C4-2B (cell line): ENCODE measurements around the gene SMIM24.

Experiments used
- H3K27ac ChIP-seq: fragments of 450-650 bp; 2 replicates; pipeline ENCODE4 v1.5.1; 2017
- ZFX ChIP-seq: fragments of 450-650 bp; IDR thresholded peaks from 2 replicates; pipeline ENCODE4 v1.6.1; 2017
- TF ChIP-seq, protein P1 (sequence below): fragments of 450-650 bp; conservative IDR thresholded peaks from 2 replicates; pipeline ENCODE4 v1.5.1; 2017; ENCODE audit warnings: mild to moderate bottlenecking

Gene SMIM24

DNA sequence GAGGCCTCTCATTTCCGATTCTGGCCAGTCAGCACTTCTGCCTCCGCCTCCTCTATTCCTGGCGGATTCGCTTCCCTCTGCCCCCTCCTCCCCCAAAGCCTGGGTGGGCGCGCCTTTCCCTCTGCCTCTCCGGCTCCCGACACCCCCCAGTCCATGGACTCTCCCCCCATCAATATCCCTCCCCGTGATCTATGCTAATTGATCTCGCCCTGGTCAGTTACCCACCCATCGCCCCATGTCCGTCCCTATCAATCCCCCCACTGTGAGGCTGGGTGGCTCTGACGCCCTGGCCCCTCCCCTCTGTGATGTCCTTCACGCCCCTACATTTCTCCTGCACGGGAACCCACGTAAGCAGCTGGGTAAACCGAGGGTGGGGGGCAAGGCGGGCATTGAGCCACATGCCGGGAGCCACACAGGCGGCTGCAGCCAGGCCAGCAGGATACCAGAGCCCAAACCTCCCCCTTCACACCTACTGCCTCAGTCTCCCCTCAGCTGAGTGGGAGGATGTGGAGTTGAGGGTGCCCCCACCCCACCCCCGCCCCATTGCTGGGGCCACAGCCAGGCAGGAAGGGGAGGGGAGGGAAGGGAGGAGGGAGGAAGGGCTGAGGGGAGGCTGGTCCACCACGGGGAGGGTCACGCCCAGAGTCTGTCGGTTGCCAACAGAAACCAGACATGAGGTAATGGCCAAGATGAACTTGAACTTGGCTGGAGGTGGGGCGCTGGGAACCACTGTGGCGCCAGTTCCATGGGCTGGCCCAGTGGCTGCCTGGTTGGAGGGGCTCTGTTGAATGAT is 21.0 kb downstream of the SMIM24 start:
- TF ChIP-seq, protein P1, sequence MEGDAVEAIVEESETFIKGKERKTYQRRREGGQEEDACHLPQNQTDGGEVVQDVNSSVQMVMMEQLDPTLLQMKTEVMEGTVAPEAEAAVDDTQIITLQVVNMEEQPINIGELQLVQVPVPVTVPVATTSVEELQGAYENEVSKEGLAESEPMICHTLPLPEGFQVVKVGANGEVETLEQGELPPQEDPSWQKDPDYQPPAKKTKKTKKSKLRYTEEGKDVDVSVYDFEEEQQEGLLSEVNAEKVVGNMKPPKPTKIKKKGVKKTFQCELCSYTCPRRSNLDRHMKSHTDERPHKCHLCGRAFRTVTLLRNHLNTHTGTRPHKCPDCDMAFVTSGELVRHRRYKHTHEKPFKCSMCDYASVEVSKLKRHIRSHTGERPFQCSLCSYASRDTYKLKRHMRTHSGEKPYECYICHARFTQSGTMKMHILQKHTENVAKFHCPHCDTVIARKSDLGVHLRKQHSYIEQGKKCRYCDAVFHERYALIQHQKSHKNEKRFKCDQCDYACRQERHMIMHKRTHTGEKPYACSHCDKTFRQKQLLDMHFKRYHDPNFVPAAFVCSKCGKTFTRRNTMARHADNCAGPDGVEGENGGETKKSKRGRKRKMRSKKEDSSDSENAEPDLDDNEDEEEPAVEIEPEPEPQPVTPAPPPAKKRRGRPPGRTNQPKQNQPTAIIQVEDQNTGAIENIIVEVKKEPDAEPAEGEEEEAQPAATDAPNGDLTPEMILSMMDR, result no peak
- TF ChIP-seq ZFX, result no peak
- no peak overlapping the region for H3K27ac ChIP-seq

DNA sequence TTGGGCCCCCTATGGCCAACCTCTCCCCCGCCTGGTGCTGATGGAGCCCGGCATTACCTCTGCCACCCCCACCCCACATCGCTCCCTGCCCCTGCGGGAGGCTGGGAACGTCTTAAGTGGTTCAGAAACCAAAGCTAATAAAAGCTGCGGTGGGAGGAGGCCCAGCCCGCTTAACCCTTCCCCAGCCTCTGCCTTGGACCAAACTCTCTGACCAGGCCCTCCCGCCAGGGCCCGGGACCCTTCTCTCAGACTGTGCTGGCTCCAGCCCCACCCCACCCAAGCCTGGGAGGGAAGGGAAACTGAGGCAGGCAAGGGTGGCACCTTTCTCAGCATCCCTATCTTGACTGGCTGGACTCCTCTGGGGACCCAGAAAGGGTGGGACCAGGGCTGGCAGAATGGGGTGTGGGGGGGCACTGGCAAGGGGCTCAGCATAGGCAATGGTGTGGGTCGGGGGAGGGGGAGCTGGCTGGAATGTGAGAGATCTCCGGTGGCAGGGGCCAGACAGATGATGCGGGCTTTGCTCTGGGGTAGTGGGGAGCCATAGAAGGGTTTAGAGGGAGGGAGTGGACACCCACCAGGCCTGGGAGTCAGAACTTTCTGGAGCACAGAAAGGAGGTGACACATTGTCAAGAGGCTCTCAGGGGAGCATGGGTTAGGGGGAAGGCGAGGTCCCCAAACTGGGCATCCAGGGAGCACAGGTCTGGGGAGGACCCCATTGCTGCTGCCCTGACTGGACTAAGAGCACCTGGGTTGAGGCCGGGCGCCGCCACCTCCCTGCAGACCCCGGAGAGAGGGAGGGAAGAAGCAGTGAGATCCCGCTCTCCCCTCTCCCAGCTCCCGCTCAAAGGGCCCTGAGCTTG is 21.9 kb downstream of the SMIM24 start:
- TF ChIP-seq, protein P1, result no peak
- TF ChIP-seq ZFX, result no peak
- no peak overlapping the region for H3K27ac ChIP-seq

DNA sequence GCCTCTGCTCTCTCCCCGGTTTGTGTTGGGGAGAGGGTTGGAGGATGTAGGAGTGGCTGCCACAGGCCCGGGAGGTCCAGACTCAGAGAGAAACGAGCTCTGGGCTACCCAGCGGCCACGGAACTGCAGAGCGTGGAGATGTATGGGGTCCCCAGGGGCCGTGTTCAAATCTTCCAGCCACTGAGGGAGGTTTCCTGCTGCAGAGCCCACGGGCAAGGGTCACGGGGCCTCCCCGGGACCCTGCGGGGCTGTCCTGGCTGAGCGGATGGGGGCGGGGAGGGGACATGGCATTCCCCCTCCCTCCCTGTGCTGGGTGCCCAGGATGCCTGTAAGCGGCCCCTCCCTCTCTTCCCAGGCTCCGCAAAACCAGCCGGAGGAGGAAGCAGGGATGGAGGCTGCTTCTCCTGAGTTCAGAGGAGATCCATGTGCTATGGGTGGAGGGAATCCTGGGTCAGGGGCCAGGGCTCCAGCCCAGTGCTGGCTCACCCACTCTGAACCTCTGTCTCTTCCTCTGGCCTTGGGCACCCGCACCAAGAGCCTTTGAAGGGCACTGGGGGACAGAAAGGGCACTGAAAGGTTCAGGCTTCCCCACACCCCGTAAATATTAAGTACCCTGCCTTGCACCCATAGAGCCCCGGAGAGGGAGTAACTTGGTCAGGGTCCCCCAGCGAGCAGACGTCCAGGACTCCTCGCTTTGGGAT is 22.6 kb downstream of the SMIM24 start:
- no peak overlapping the region for H3K27ac ChIP-seq
- TF ChIP-seq, protein P1, result no peak
- no peak for TF ChIP-seq ZFX

DNA sequence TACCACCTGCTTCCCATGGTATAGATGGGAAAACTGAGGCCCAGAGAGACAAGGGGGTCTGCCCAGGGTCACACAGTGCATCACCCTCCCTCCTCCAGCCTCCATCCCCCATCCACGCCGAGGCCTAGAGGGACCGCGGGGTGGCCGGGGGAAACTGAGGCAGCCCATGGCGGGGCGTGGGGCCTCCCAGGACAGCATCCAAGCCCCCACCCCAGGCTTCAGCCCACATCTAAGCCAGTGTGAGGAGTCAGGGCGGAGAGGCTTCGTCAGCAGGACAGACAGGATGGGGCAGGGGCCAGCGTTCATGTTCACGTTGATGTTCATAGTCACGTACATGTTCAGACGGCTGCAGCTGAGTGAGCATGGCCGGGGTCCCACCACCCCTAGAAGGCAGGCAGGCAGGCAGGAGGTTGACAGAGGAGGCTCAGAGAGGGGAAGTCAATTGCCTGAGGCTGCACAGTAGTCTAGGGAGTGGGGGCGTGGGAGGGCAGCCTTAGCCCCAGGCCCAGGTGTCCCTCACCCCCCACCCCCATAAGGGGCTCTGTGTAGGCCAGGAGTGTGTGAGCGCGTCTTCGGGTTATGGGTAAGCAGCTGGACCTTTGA is 23.3 kb downstream of the SMIM24 start:
- H3K27ac ChIP-seq, result no peak overlapping the region
- TF ChIP-seq ZFX, result no peak
- TF ChIP-seq, protein P1, result no peak

DNA sequence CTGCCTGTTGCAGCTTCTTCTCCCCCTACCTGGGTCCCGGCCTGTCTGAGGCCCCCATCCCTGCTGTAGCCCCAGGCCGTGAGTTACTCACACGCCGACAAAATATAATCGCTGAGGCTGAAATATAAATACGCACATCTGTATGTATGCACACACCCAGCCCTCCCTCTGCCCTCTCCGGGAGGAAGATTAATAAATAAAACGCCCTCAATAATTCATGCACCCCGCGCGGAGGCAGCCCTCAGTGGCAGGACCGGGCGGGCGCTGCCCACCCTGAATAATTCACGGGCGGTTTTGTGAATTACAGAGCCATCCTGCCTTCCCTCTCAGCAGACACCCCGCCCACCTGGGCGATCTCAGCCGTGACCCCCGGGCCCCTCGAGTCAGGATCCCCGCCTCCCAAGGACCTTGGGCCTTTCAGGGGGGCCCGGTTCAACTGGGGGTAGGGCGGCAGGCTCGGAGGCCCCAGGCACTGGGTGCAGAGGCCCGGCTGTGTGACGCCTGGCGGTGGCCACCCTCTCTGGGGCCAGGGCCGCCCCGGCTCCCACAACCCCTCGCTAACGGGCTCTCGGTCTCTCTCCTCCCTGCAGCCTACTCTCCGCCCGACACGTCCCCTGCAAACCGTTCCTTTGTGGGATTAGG is 24.2 kb downstream of the SMIM24 start:
- no peak overlapping the region for H3K27ac ChIP-seq
- TF ChIP-seq, protein P1, result no peak
- TF ChIP-seq ZFX, result no peak

DNA sequence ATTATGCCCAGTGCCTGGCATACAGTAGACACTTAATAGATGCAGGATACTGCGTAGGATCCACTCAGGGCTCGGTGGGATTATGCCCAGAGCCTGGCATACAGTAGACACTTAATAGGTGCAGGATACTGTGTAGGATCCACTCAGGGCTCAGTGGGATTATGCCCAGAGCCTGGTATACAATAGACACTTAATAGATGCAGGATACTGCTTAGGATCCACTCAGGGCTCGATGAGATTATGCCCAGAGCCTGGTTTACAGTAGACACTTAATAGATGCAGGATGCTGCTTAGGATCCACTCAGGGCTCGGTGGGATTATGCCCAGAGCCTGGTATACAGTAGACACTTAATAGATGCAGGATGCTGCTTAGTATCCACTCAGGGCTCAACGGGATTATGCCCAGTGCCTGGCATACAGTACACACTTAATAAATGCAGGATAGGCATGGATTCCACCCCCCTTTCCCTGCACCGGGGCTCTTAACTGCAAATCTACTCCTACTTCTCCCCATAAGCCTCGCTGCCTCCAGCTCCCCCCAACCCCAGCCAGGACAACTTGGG is 24.9 kb downstream of the SMIM24 start:
- TF ChIP-seq, protein P1, result no peak
- TF ChIP-seq ZFX, result no peak
- H3K27ac ChIP-seq, result no peak overlapping the region
